ENCODE data around the gene KRT10. TPM values are rescaled to one million over a fixed set of nuclear protein-coding genes. Genes with fewer than 3 reads are reported as not detected.

Gene KRT10
- total and polyA plus RNA-seq, 8 donors = 0.58 to 49.0 (median 14.8) TPM

DNA sequence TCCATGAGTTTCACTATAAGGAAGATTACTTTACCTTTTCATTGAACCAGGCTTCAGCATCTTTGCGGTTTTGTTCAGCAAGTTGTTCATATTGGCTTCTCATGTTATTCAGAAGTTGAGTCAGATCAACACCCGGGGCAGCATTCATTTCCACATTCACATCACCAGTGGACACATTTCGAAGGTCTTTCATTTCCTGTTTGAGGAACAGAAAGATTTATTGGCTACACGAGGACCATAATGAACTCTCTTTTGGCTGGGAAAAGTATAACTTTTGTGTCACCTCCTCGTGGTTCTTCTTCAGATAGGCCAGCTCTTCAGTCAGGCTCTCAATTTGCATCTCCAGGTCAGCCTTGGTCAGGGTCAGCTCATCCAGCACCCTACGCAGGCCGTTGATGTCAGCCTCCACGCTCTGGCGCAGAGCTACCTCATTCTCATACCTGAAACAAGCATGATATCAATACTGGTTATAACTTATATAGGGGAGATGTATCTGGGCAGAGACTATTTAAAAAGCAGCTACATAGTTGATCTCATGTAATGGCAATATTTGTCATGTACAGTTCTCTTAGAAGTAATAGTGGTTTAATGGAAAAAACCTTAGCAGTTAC, 2.1 kb downstream of the KRT10 start:
- Histone ChIP-seq H3K27me3 (no peaks in the 10 kb centered on the region), H3K4me1 (peaks cover 6 to 15% (median 13%) of the 10 kb centered on the region in 4 donors), H3K27ac (no peak overlapping the region), H3K4me3 (no peak overlapping the region), H3K36me3 (peaks cover 4 to 19% (median 12%) of the 10 kb centered on the region in 4 donors), H3K9me3 (no peaks in the 10 kb centered on the region)
- TF ChIP-seq EP300 (IDR thresholded peaks at IDR 0.05) = no peak
- intact Hi-C loops (cut with DNase I; ENCODE audit: low total_unique reads) = no loop called here
- no peak for DNase-seq
- 85 to 89% (median 88%) methylated on average over 9 of the region's 9 CpGs for WGBS, 5 donors

DNA sequence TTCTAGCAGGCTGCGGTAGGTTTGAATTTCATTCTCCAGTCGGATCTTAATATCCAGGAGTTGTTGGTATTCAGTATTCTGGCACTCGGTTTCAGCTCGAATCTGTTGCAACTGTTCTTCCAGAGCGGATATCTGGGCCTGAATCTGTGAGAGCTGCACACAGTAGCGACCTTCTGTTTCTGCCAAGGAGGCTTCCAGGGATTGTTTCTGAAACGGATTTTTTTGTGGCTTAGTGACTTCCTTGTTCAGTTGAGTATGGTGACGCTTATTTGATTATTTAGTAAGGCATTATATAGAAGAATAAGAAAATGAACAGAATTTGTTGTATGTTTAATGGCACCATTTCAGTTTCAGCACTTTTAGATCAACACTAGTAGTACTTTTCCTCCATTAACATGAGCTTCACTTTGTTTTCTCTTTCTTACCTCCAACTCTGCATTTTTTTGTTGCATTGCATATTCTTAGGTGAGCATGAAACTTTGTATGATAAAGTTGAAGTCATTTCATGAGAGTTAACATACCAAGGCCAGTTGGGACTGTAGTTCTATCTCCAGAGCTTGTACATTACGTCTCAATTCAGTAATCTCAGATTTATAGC, 2.8 kb downstream of the KRT10 start:
- peaks cover 0 to 2% (median 1%) of the 10 kb centered on the region in 4 donors for H3K9me3 ChIP-seq
- TF ChIP-seq, protein P1, sequence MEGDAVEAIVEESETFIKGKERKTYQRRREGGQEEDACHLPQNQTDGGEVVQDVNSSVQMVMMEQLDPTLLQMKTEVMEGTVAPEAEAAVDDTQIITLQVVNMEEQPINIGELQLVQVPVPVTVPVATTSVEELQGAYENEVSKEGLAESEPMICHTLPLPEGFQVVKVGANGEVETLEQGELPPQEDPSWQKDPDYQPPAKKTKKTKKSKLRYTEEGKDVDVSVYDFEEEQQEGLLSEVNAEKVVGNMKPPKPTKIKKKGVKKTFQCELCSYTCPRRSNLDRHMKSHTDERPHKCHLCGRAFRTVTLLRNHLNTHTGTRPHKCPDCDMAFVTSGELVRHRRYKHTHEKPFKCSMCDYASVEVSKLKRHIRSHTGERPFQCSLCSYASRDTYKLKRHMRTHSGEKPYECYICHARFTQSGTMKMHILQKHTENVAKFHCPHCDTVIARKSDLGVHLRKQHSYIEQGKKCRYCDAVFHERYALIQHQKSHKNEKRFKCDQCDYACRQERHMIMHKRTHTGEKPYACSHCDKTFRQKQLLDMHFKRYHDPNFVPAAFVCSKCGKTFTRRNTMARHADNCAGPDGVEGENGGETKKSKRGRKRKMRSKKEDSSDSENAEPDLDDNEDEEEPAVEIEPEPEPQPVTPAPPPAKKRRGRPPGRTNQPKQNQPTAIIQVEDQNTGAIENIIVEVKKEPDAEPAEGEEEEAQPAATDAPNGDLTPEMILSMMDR (IDR thresholded peaks at IDR 0.05) = no peak
- no peak for TF ChIP-seq POLR2AphosphoS5 (IDR thresholded peaks at IDR 0.05)
- no peak for TF ChIP-seq EP300 (IDR thresholded peaks at IDR 0.05)
- no peak for TF ChIP-seq POLR2A (IDR thresholded peaks at IDR 0.05)
- 47 to 63% (median 55%) methylated on average over 9 of the region's 9 CpGs for WGBS, 5 donors
- H3K36me3 ChIP-seq = peaks cover 4 to 19% (median 12%) of the 10 kb centered on the region in 4 donors
- H3K27ac ChIP-seq = peak overlapping the region in 4 of 5 donors; percentile 85 to 90 (median 88)
- peak in 1 of 2 donors; percentile 40 for DNase-seq
- H3K27me3 ChIP-seq = no peaks in the 10 kb centered on the region
- peak overlapping the region; percentile 59 to 83 (median 68) for H3K4me3 ChIP-seq
- H3K4me1 ChIP-seq = peaks cover 6 to 15% (median 13%) of the 10 kb centered on the region in 4 donors
- intact Hi-C loops (cut with DNase I; ENCODE audit: low total_unique reads) = no loop called here

DNA sequence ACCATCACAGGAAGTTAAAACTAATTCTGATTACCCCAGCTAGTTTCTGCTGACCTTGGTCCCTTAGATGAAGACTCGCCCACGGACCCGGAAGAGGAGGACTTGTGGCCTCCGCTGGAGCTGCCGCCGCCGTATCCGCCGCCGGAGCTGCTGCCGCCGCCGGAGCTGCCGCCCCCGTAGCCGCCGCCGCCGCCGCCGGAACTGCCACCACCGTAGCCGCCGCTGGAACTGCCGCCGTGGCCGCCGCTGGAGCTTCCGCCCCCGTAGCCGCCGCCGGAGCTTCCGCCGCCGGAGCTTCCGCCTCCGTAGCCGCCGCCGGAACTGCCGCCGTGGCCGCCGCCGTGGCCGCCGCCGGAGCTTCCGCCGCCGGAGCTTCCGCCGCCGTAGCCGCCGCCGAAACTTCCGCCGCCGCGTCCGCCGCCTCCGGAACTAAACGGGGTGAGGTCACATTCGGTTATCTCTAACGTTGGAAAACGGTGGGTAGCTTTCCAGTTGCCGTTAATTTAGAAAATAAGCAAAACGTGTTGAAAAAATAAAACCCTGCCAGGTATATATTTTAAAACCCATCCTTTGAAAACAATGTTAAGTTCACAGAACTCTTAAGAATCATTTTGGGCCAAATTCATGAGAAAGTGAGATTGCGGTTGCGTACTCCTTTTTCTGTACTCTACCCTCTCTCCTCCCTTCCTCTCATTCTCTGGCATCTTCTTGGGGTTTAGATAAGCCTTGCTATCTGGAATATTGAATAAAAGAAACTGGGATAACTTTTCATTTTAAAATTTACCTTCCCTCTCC, 3.5 kb downstream of the KRT10 start:
- intact Hi-C loops (cut with DNase I; ENCODE audit: low total_unique reads) = no loop called here
- WGBS, 5 donors = 1 to 2% (median 2%) methylated on average over 33 to 73 of the region's 73 CpGs
- peak; percentile 83 to 97 for DNase-seq
- peaks cover 4 to 19% (median 12%) of the 10 kb centered on the region in 4 donors for H3K36me3 ChIP-seq
- H3K27ac ChIP-seq = peak overlapping the region; percentile 85 to 99 (median 89)
- TF ChIP-seq POLR2AphosphoS5 (IDR thresholded peaks at IDR 0.05) (peak in 2 of 3 donors; percentile 50 to 55), POLR2A (IDR thresholded peaks at IDR 0.05) (no peak)
- TF ChIP-seq, protein P1 (IDR thresholded peaks at IDR 0.05) = no peak
- H3K4me1 ChIP-seq = peaks cover 6 to 15% (median 13%) of the 10 kb centered on the region in 4 donors
- H3K4me3 ChIP-seq = peak overlapping the region; percentile 59 to 83 (median 68)
- peaks cover 0 to 3% (median 1%) of the 10 kb centered on the region in 4 donors for H3K9me3 ChIP-seq
- H3K27me3 ChIP-seq = no peaks in the 10 kb centered on the region

DNA sequence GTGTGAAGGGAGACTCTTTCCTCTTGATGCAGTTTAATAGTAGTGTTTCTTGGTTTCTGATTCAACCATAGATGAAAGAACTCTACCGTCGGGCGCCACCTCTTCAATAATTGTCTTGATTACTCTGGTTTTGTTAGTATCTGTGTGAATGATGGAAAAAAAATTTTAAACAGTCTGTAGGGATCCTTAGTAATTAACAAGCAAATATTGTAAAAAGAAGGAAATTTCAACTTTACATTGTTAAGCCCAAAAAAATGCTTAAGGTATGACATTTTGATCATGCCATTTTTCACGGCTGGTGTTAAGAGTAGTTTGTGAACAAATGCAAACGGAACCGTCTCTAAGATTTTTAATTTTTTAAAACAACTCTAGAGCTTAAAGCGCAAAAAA, 4.1 kb downstream of the KRT10 start:
- DNase-seq = no peak
- H3K27me3 ChIP-seq = no peaks in the 10 kb centered on the region
- intact Hi-C loops (cut with DNase I; ENCODE audit: low total_unique reads) = no loop called here
- H3K27ac ChIP-seq = peak overlapping the region; percentile 85 to 99 (median 89)
- H3K4me1 ChIP-seq = peaks cover 6 to 15% (median 13%) of the 10 kb centered on the region in 4 donors
- TF ChIP-seq POLR2A (IDR thresholded peaks at IDR 0.05) (no peak), EP300 (IDR thresholded peaks at IDR 0.05) (no peak), POLR2AphosphoS5 (IDR thresholded peaks at IDR 0.05) (no peak)
- TF ChIP-seq, protein P1 (IDR thresholded peaks at IDR 0.05) = no peak
- H3K4me3 ChIP-seq = peak overlapping the region; percentile 59 to 83 (median 68)
- H3K36me3 ChIP-seq = peaks cover 4 to 19% (median 12%) of the 10 kb centered on the region in 4 donors
- WGBS, 5 donors = 8 to 20% (median 18%) methylated on average over 7 of the region's 7 CpGs
- H3K9me3 ChIP-seq = peaks cover 0 to 3% (median 1%) of the 10 kb centered on the region in 4 donors
